ENCODE results near the gene ZNF530. TPM values are rescaled to one million over a fixed set of nuclear protein-coding genes. Genes with fewer than 3 reads are reported as not detected.
A peak's percentile ranks its signal among the peaks of the same experiment; 100 is the strongest.

ZNF530 gene
- total RNA-seq (2014; rRNA removed; shearing (Covaris generic)), result 7.4 and 17.4 TPM in 2 replicates

GRCh38 chr19:57599761-57600383, at the start of gene ZNF530:
TSS of gene ZNF530 (plus strand) at chr19:57599885. CDS start at chr19:57604346, 4,461 bp downstream.
- peak; percentile 93 for DNase-seq (ENCODE audit: low read depth)

- no peak for DNase-seq (ENCODE audit: low read depth)
Measured at GRCh38 chr19:57552432-57552831, 47.3 kb upstream of the ZNF530 start.

DNA sequence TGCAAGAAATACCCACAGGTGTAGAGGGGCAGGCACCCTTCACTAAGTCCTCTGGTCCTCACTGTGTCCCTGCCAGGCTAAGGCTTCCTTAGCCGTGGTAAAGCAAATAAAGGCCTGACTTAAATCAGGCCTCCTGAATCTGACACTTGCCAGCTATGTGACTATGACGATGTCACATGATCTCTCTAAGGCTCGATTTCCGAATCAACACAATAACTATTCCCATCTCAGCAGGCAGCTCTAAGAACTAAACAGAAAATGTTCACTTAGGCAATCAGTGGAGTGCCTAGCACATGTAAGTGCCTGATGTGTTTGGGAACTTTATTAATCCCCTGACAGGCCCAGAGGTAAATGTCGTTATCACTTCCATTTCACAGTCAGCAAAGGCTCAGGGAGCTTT, 42.0 kb upstream of the ZNF530 start:
- DNase-seq (ENCODE audit: low read depth), result no peak

DNA sequence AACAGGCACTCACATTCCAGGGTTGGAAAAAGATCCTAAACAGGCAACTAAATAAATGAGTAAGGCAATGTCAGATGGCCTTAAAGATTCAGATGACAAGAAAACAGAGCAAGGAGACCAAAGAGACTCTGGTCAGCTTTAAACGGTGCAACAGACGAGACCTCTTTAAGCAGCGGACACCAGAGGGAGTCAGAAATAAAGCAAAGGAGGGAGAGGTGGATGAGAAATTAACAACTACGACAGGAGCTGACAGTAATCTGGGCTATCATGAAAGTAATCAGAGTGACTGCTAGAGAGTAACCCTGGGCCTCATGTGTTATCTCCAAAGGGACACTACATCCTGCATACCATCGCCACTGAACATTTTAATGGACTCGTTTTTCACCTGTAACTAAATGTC, 41.2 kb upstream of the ZNF530 start:
- DNase-seq (ENCODE audit: low read depth), result no peak

GRCh38 chr19:57559008-57559403, 40.7 kb upstream of the ZNF530 start:
- peak; percentile 64 for DNase-seq (ENCODE audit: low read depth)

DNA sequence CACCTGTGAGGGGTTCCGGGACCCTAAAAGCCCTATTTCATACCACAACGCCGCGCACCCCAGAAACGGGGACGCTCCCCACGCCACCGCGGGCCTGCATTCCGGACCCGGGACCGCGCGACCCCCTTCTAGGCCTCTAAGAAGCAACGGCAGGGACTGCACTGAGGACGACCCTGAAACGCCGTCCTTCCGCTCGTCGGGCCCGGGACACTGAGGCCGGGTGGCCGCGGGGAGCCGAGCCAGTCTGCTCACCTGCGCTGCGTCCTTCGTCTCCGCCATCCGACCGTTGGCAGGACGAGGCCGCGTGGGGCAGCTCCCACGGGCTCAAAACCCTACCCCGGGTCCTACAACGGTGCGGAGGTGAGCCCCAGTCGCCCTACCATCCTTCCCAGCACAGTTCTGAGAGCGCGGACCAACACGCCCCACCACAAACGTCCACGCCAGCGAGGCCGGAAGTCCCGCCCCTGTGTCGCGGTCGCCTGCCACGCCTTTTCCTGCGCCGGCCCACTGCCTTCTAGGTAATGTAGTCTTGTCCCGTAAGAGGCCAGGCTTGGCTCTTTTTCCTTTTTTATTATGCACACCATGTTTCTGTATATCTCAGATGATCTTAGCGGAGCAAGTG, 40.2 kb upstream of the ZNF530 start, which contains the start of gene ZNF550:
ZNF550 (minus strand) TSS at position 460 of the 622 bp plus-strand sequence; CDS start at position 279, 181 bp downstream.
- peak; percentile 92 for DNase-seq (ENCODE audit: low read depth)

- DNase-seq (ENCODE audit: low read depth), result peak; percentile 92
Measured at GRCh38 chr19:57560049-57560491, 39.6 kb upstream of the ZNF530 start.

- no peak for DNase-seq (ENCODE audit: low read depth)
Measured at GRCh38 chr19:57563547-57563946, 36.1 kb upstream of the ZNF530 start.

DNA sequence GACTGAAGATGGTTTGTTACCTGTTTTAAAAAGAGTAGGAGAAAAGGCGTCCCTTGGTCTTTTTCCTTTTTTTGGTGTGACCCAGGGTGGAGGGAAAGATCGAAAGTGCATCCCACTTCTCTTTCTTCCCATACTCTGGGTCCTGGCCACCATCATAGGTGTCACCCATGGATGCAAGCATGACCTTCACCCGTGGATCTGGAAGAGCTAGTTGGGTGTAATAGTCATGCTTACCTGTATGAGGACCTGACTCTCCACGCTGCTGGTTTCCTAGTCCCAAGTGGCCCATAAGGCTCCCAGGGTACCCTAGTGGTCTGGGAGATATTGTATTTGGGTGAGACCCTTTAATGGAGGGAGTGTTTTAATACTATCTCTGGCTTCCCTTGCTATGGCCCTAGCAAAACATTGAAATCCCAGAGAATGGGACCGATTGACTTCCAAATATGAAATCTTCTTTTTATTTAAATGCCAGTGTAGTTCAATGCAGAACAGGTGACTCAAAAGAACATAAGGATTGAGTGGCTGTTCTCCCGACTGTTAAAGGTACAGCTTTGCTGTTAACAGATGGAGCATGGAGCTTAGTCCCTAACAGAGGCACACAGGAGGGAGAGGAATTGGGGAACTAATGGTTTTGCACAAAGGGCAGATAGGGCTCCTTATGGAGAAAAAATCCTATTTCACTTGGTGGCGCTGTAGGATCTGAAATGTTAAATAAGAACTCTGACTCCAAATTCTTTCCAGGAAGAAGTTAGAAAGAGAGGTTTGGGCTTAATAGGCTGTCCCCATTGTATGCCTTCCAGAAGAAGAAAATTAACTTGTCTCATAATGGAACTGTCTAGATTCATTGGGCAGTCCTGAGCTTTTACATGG, 33.1 kb upstream of the ZNF530 start:
- peak; percentile 35 for DNase-seq (ENCODE audit: low read depth)

- DNase-seq (ENCODE audit: low read depth), result no peak
Measured at GRCh38 chr19:57570707-57571106, 29.0 kb upstream of the ZNF530 start.

- DNase-seq (ENCODE audit: low read depth), result no peak
Measured at GRCh38 chr19:57572415-57572947, 27.2 kb upstream of the ZNF530 start.

GRCh38 chr19:57576661-57577060, 23.0 kb upstream of the ZNF530 start:
- DNase-seq (ENCODE audit: low read depth), result no peak

DNA sequence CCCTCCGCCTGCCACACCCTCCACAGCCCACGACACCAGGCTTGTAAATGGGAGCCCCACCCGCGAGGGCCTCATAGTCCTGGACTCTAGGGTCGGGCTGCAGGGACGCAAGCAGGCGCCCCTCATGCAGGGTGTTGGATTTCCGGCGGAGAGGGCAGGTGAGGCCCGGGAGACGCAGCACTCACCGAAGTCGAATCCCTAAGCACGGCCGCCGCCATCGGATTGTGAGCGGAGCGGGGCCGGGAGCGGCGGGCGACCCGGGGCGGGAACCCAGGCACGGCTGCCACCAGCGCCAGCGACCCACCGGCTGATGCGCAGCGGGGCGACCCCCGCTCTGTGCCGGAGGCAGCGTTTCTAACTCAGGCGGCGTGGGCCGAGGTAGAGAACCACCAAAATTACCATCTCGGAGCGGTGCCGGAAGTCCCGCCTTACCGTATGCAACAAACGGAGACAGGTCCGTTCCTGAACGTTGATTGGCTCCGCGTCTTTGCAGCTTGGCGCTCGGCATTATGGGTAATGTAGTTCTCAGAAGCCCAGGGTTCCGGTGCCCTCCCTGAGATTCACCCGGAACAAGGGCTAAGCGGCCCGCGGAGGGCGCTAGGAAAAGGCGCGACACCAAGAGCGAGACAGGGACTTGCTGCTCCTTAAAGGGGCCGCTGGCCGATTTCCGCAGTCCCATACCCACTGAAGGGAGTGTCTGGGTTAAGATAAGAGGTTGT, 21.0 kb upstream of the ZNF530 start, which contains the start of gene ZNF416:
ZNF416 (minus strand) TSS at position 425 of the 719 bp plus-strand sequence; CDS start at position 218, 207 bp downstream.
- DNase-seq (ENCODE audit: low read depth), result peak; percentile 99

DNA sequence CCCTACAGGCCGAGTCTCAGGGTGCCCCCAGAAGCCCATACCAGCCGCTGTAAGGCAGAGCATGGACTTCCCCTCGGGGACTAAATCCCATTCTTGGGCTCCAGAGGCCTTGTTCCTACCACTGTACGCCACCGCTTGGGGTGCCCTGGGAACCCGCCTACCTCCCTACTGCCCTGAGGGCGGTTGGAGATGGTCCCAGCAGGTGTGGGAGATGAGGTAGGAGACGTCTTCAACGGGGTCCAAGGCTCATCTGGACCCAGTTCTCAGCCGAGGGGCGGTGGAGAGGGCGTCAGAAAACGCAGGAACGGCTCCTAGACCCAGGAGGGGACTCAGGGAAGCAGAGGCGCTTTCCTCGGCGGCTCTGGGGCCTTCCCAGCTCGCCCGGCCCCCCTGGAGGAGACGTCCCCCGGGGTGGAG, 16.6 kb upstream of the ZNF530 start:
- no peak for DNase-seq (ENCODE audit: low read depth)

DNA sequence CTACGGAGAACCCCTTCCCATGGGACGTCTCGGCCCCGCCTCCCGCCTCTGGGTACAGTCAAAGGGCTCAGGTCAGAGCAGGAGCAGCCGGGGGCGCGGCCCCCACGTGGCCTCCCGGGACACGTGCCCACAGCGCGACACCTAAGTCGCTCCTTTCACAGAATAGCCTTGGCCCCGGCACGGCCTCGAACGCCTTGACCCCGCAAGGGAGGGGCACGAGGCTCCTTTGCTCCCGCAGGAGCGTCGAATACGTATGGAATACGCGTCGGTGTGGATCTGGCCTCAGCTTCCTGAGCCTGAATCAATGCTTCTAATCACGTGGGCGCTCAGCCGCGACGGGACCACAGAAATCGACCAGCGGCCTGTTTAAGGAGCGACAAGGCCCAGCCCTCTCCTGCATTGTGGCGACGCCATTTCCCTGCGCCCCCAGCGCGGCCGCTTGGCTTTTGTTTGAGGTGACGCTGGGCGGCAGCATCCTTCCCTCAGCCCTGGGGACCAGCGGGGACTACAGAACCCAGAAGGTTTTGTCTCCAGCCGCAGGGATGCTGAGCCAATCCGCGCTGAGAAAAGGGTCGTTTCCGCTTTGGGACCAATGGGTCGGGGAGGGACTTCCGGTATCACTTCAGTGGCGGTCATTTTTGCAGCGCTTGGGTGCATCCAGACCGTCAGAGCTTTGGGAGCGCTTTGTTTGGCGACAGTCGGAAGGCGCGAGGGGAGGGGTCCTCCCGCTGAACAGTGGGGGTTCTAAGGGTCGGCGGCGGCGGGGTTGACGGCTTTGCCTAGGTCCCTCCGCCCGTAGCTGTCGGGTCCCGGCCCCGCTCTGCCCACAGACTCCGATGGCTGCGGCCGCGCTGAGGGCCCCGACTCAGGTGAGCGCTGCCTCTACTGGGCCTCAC, 15.9 kb upstream of the ZNF530 start, which contains the start of gene ZIK1:
ZIK1 (plus strand) TSS at position 625 of the 896 bp plus-strand sequence; CDS start at position 837, 212 bp downstream.
- peak; percentile 93 for DNase-seq (ENCODE audit: low read depth)

- peak; percentile 91 for DNase-seq (ENCODE audit: low read depth)
Measured at GRCh38 chr19:57587529-57587928, 12.2 kb upstream of the ZNF530 start.

GRCh38 chr19:57599377-57599760, 316 bp upstream of the ZNF530 start:
- no peak for DNase-seq (ENCODE audit: low read depth)

- DNase-seq (ENCODE audit: low read depth), result no peak
Measured at GRCh38 chr19:57606931-57607330, 7.2 kb downstream of the ZNF530 start.

GRCh38 chr19:57611113-57611512, 11.4 kb downstream of the ZNF530 start:
- no peak for DNase-seq (ENCODE audit: low read depth)
